Endothelial cell of umbilical vein (primary cell): Measurements from ENCODE around the gene OGG1. TPM values are rescaled to one million over a fixed set of nuclear protein-coding genes. Genes with fewer than 3 reads are reported as not detected.
A peak's percentile ranks its signal among the peaks of the same experiment; 100 is the strongest.

Experiments
- BruUV-seq: library from RNA; stranded (reverse); fragments of 400-500 nt; replicated peaks from 2 replicates; lab custom pipeline; 2021; lab: Mats Ljungman, UMichigan
- CTCF ChIA-PET: fragments of 300-600, 350-600 bp; sonication (Branson Sonifier 250); formaldehyde crosslinking; loops from one replicate; lab custom pipeline; 2021; ENCODE audit warnings: antibody characterized with exemption, inconsistent platforms; lab: Charles Lee
- POLR2A ChIA-PET: fragments of 300-600, 350-600 bp; sonication (Branson Sonifier 250); formaldehyde crosslinking; loops from one replicate; lab custom pipeline; 2021; ENCODE audit warnings: antibody characterized with exemption, inconsistent platforms; lab: Charles Lee
- DNase-seq: peaks from one replicate; pipeline ENCODE4 v3.0.0-alpha.2; 2011; ENCODE audit warnings: low read depth, low spot score
- FAIRE-seq: peaks from 2 replicates; lab custom pipeline; 2011; peaks lifted over from hg19 to GRCh38; lab: Jason Lieb, UNC
- H2AFZ ChIP-seq: 2 replicates; pipeline ENCODE4 v1.6.0; 2012; ENCODE audit warnings: low read depth, low read length, control low read depth, inconsistent platforms
- H3K27ac ChIP-seq: 2 replicates; pipeline ENCODE4 v1.5.1; 2011; ENCODE audit warnings: low read depth, mild to moderate bottlenecking, control low read depth, low read length, moderate library complexity; ENCODE audit not compliant: insufficient read depth
- H3K27me3 ChIP-seq, 2 experiments: 2 replicates each; pipeline versions ENCODE4 v1.6.0 to v1.6.1; 2011; ENCODE audit warnings: low read length in 2 of 2, mixed read lengths in 1 of 2; ENCODE audit not compliant: control insufficient read depth in 2 of 2, insufficient read depth in 2 of 2
- H3K36me3 ChIP-seq, 2 experiments: 2 replicates in 1 of 2; 3 replicates in 1 of 2; pipeline ENCODE4 v1.5.1; 2011; ENCODE audit warnings: low read length in 2 of 2, mild to moderate bottlenecking in 1 of 2, moderate library complexity in 1 of 2; ENCODE audit not compliant: control insufficient read depth in 2 of 2, insufficient read depth in 2 of 2; ENCODE audit errors: extremely low read depth in 1 of 2
- H3K4me1 ChIP-seq: 3 replicates; pipeline ENCODE4 v1.5.1; 2011; ENCODE audit warnings: mild to moderate bottlenecking, low read length; ENCODE audit not compliant: control insufficient read depth, insufficient read depth; ENCODE audit errors: extremely low read depth
- H3K4me2 ChIP-seq: 2 replicates; pipeline ENCODE4 v1.6.1; 2011; ENCODE audit warnings: low read length, control low read depth, mixed read lengths; ENCODE audit not compliant: insufficient read depth
- H3K4me3 ChIP-seq, 3 experiments: fragments of 200-600 bp in 1 of 3; sonication (generic), shearing (Covaris generic) in 1 of 3; replicated peaks in 1 of 3; 2 replicates each; pipeline ENCODE4 v1.5.1; 2011 to 2016; ENCODE audit warnings: control low read depth in 3 of 3, low read length in 3 of 3, mild to moderate bottlenecking in 2 of 3, inconsistent platforms in 1 of 3, low read depth in 1 of 3, moderate library complexity in 1 of 3; ENCODE audit not compliant: insufficient read depth in 1 of 3
- H3K79me2 ChIP-seq: 2 replicates; pipeline ENCODE4 v1.6.0; 2012; ENCODE audit warnings: low read length, inconsistent platforms; ENCODE audit not compliant: control insufficient read depth, insufficient read depth
- H3K9ac ChIP-seq: replicated peaks from 2 replicates; pipeline ENCODE3; 2011; ENCODE audit warnings: low read length, control low read depth; ENCODE audit not compliant: insufficient read depth; ENCODE audit errors: extremely low read depth
- H3K9me1 ChIP-seq: replicated peaks from 3 replicates; pipeline ENCODE4 v1.6.0; 2011; ENCODE audit warnings: mild to moderate bottlenecking, low read length; ENCODE audit not compliant: control insufficient read depth, insufficient read depth; ENCODE audit errors: extremely low read depth
- H3K9me3 ChIP-seq: replicated peaks from 2 replicates; pipeline ENCODE4 v1.5.1; 2012; ENCODE audit warnings: low read length, inconsistent platforms; ENCODE audit not compliant: control insufficient read depth, insufficient read depth
- H4K20me1 ChIP-seq: replicated peaks from 2 replicates; pipeline ENCODE3; 2011; ENCODE audit warnings: mild to moderate bottlenecking, low read length; ENCODE audit not compliant: control insufficient read depth, insufficient read depth; ENCODE audit errors: extremely low read depth
- EZH2 ChIP-seq: IDR thresholded peaks from 2 replicates; pipeline ENCODE4 v1.6.1; 2012; ENCODE audit warnings: borderline replicate concordance, low read depth, mild to moderate bottlenecking, moderate library complexity, low read length, inconsistent platforms; ENCODE audit not compliant: severe bottlenecking
- FOS ChIP-seq: IDR thresholded peaks from 2 replicates; pipeline ENCODE4 v1.6.1; 2011; ENCODE audit warnings: mild to moderate bottlenecking, low read length, moderate library complexity, borderline replicate concordance; ENCODE audit not compliant: insufficient read depth
- GATA2 ChIP-seq: IDR thresholded peaks from 2 replicates; pipeline ENCODE4 v1.7.0; 2011; ENCODE audit warnings: low read depth, mild to moderate bottlenecking, moderate library complexity, mixed read lengths, low read length; ENCODE audit not compliant: insufficient read length, insufficient read depth
- JUN ChIP-seq: IDR thresholded peaks from 2 replicates; pipeline ENCODE4 v1.6.1; 2011; ENCODE audit warnings: borderline replicate concordance, low read depth; ENCODE audit not compliant: insufficient read length, insufficient read depth
- MAX ChIP-seq: IDR thresholded peaks from 2 replicates; pipeline ENCODE4 v1.6.1; 2011; ENCODE audit not compliant: insufficient read depth, insufficient read length
- MYC ChIP-seq: IDR thresholded peaks from one replicate; pipeline ENCODE4 v1.6.1; 2011; ENCODE audit warnings: mild to moderate bottlenecking, low read depth, low read length
- POLR2A ChIP-seq: IDR thresholded peaks from 2 replicates; pipeline ENCODE4 v1.6.1; 2012; ENCODE audit warnings: low read depth, mild to moderate bottlenecking, control low read depth, low read length
- POLR2AphosphoS5 ChIP-seq: IDR thresholded peaks from 2 replicates; pipeline ENCODE4 v1.6.1; 2012; ENCODE audit warnings: low read depth, mild to moderate bottlenecking, control low read depth, low read length, moderate library complexity; ENCODE audit not compliant: insufficient read depth
- dilution Hi-C: fragments of 300-500 bp; cut with MboI; formaldehyde crosslinking; loops from one replicate; pipeline ENCODE4 v1.15.0; 2019; ENCODE audit warnings: low sequenced_read_pairs; ENCODE audit not compliant: extremely low pct_ligation_motif_present
- intact Hi-C: fragments of 100-400 bp; cut with micrococcal nuclease; formaldehyde crosslinking; loops from one replicate; pipeline ENCODE4 v1.10.0; 2022
- polyA plus RNA-seq, 4 experiments: library from polyadenylated mRNA; depleted of rRNA in 3 of 4; stranded (reverse) in 3 of 4; unstranded in 1 of 4; fragments of >200 nt; gene quantifications; 2 replicates each; pipeline versions ENCODE4 v1.2.1 to v1.2.3, GENCODE V29; 2011 to 2012; ENCODE audit warnings: missing spikeins in 1 of 4
- total RNA-seq: library from RNA; stranded (reverse); gene quantifications from 2 replicates; pipeline ENCODE4 v1.2.3, GENCODE V29; 2021
- TF ChIP-seq, protein P1 (sequence below), 2 donors: IDR thresholded peaks; 1 replicate in 1 of 2; 2 replicates in 1 of 2; pipeline ENCODE4 v1.5.1; 2011; ENCODE audit warnings: low read length in 2 of 2, mild to moderate bottlenecking in 2 of 2, moderate library complexity in 2 of 2, control low read depth in 1 of 2, inconsistent platforms in 1 of 2, low read depth in 1 of 2; ENCODE audit not compliant: insufficient read depth in 1 of 2; ENCODE audit errors: extremely low read depth in 1 of 2

The OGG1 gene
- total and polyA plus RNA-seq, 2 donors (not counting 3 experiments of a cell fraction or from before 2014, with no cell fraction given) = 24.1 to 32.1 TPM

GRCh38 chr3:9791127-9791526, 41.4 kb downstream of the OGG1 start:
- Histone ChIP-seq H3K9ac (no peak overlapping the region), H3K27me3 (no peaks in the 10 kb centered on the region), H3K27ac (no peak overlapping the region), H3K4me2 (peak overlapping the region; percentile 56), H3K36me3 (peaks cover 0 to 3% of the 10 kb centered on the region in 2 experiments), H3K9me1 (no peaks in the 10 kb centered on the region), H2AFZ (no peak overlapping the region), H3K9me3 (no peaks in the 10 kb centered on the region), H4K20me1 (no peaks in the 10 kb centered on the region), H3K4me1 (peaks cover 13% of the 10 kb centered on the region), H3K79me2 (peaks cover 32% of the 10 kb centered on the region), H3K4me3 (no peak overlapping the region)
- TF ChIP-seq JUN (no peak), GATA2 (no peak), MAX (no peak), MYC (no peak), POLR2AphosphoS5 (no peak), FOS (no peak), EZH2 (no peak), POLR2A (no peak)
- TF ChIP-seq, protein P1, sequence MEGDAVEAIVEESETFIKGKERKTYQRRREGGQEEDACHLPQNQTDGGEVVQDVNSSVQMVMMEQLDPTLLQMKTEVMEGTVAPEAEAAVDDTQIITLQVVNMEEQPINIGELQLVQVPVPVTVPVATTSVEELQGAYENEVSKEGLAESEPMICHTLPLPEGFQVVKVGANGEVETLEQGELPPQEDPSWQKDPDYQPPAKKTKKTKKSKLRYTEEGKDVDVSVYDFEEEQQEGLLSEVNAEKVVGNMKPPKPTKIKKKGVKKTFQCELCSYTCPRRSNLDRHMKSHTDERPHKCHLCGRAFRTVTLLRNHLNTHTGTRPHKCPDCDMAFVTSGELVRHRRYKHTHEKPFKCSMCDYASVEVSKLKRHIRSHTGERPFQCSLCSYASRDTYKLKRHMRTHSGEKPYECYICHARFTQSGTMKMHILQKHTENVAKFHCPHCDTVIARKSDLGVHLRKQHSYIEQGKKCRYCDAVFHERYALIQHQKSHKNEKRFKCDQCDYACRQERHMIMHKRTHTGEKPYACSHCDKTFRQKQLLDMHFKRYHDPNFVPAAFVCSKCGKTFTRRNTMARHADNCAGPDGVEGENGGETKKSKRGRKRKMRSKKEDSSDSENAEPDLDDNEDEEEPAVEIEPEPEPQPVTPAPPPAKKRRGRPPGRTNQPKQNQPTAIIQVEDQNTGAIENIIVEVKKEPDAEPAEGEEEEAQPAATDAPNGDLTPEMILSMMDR (IDR thresholded peaks at IDR 0.05; ENCODE audit: extremely low read depth in 1 of 2, insufficient read depth in 1 of 2, low read depth in 1 of 2, low read length in 2 of 2) = no peak
- intact Hi-C loops (loop anchor here (5.0 kb wide), 1 partner anchor 74 kb away; no protein-coding TSS in a partner anchor), dilution Hi-C loops (no loop called here)
- FAIRE-seq (no peak), DNase-seq (no peak)
- POLR2A ChIA-PET = no interaction called here
- CTCF ChIA-PET = interaction anchor here (1.3 to 1.7 kb wide), 2 partner anchors 9 to 42 kb away, joined by 3 to 4 read pairs; partner anchors contain the start of gene OGG1
- BruUV-seq = no TSS peak
